Activated T-helper 1 cell treated with Interleukin-2 at 50 U/mL for 16 hours (primary cell): Measurements from ENCODE around the gene HMGN3.

Experiments
- DNase-seq: peaks from one replicate; pipeline ENCODE4 v3.0.0-alpha.2; 2020; ENCODE audit warnings: low read depth

The HMGN3 gene

GRCh38 chr6:79184641-79185040 is 49.8 kb downstream of the HMGN3 start:
- no peak for DNase-seq

- no peak for DNase-seq
Observed at GRCh38 chr6:79184086-79184485, 50.4 kb downstream of the HMGN3 start.

GRCh38 chr6:79180052-79180451 is 54.4 kb downstream of the HMGN3 start:
- no peak for DNase-seq

- no peak for DNase-seq
Observed at GRCh38 chr6:79173378-79173777, 61.1 kb downstream of the HMGN3 start.

GRCh38 chr6:79170959-79171358 is 63.5 kb downstream of the HMGN3 start:
- DNase-seq = no peak

- DNase-seq = no peak
Observed at GRCh38 chr6:79170431-79170830, 64.1 kb downstream of the HMGN3 start.

- DNase-seq = no peak
Observed at GRCh38 chr6:79168695-79168980, 65.8 kb downstream of the HMGN3 start.

- no peak for DNase-seq
Observed at GRCh38 chr6:79167931-79168694, 66.4 kb downstream of the HMGN3 start.

GRCh38 chr6:79159846-79160245 is 74.6 kb downstream of the HMGN3 start:
- no peak for DNase-seq

- DNase-seq = no peak
Observed at GRCh38 chr6:79158856-79159516, 75.5 kb downstream of the HMGN3 start.

- DNase-seq = no peak
Observed at GRCh38 chr6:79157961-79158644, 76.4 kb downstream of the HMGN3 start.

GRCh38 chr6:79152269-79152737 is 82.2 kb downstream of the HMGN3 start:
- no peak for DNase-seq
